Suppressor macrophage treated with lipopolysaccharide for 4 hours (primary cell): ENCODE data around the gene SH3RF3.

Source experiments
- DNase-seq: peaks from one replicate; pipeline ENCODE4 v3.0.0-alpha.2; 2020

SH3RF3 gene

GRCh38 chr2:109344270-109344805, 215.3 kb downstream of the SH3RF3 start:
- no peak for DNase-seq

DNA sequence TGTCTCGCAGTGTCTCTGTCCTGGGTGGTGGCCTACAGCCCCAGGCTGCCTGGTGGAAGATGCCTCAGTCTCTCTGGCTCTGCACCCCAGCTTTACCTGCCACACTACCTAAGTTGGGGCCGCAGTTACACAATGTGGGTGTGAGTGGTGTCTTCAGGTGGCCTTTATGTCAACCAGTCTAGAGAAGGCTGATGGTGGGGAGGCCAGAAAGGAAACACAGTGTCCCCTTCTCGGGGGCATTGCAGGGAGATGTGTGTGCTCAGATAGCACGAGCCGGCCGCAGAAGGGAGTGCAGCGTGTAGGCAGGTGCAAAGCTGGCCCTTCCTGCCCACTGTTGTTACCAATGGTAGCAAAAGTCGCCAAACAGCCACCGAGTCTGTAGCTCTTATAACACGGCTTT, 216.1 kb downstream of the SH3RF3 start:
- no peak for DNase-seq

- no peak for DNase-seq
Measured at GRCh38 chr2:109345653-109346480, 216.9 kb downstream of the SH3RF3 start.

GRCh38 chr2:109346601-109347228, 217.7 kb downstream of the SH3RF3 start:
- DNase-seq, result no peak

DNA sequence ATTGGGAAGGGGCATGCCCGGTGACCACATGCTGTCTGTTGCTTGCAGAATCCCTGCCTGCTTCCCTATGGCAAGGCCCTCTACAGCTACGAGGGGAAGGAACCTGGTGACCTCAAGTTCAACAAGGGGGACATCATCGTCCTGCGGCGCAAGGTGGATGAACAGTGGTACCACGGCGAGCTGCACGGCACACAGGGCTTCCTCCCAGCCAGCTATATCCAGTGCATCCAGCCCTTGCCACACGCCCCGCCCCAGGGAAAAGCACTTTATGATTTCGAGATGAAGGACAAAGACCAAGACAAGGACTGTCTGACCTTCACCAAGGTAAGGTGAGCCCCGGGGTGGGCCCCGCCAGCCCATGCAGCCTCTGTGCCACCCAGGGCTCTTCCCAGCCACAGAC, 218.6 kb downstream of the SH3RF3 start:
- no peak for DNase-seq

DNA sequence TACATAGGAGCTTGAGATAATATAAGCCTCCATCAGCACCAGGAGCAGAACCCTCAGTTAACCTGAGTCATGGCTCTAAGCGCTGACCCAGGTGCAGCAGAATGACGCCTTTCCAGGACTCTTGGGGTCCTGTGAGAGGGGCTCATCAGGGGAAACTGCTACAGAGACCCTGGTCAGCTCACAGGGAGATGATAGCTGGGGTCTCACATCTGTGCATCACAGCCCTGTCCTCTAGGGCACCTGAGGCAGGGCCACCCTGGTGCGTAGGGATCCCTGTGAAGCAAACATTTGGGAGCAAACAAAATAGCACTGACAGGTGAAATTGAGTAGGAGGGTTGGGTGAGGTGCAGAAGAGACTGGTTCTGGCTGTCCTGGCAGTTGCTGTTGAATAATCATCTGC, 219.2 kb downstream of the SH3RF3 start:
- no peak for DNase-seq

DNA sequence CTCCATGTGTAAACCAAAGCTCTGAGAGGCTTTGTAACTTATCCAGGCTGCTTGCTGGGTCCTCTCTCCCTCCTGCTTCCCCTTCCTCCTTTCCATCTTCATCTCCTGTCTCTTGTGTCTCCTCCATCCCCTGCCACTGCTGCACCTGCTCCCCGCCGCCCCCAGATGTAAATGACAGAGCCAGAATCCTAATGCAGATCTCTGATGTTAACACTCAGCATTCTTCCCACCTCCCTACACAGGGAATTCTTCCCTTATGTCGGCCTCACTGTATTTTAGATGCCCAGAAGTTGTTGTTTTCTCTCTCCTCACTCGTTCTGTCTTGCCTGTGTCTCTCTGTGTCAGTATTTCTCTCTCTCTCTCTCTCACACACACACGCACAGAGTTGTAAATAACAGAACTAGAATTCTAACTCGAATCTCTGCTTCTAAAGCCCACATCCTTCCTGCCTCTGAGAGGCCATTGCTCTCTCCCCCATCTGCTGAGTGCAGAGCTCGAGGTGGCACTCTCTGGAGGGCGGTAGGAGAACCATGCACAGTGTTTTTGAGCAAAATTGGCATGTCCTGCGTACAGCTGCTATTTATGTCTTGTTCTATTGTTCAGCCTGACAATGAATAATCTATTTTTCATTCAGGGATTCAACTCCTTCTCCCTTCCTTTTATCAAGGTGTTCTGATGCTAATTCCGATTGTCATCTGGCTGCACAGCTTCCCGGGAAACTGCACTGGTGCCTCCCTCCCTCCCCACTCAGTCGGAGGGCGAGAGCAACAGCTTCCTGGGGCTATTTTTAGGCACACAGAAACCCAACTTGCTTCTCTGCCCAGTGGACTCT, 219.9 kb downstream of the SH3RF3 start:
- DNase-seq, result no peak

GRCh38 chr2:109349503-109350465, 220.8 kb downstream of the SH3RF3 start:
- no peak for DNase-seq

DNA sequence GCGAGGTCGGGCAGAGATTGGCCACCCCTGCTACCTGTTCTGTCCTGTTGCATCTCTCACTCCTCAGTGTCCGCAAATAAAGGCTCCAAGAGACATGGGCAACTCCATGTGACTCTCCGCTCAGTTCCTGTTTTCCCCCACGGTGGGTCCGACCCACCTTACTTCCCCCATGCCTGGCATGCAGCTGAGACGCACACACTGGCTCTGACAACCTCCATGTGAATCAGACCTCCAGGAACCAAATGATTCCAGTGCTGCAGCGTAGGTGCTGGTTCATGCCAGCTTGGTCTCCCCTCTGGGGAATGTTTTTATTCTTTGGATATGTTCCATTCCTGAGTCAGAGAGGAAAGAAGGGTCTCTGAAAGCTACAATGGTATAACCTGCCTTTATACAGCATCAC, 221.5 kb downstream of the SH3RF3 start:
- no peak for DNase-seq

- DNase-seq, result no peak
Measured at GRCh38 chr2:109351164-109351756, 222.3 kb downstream of the SH3RF3 start.

DNA sequence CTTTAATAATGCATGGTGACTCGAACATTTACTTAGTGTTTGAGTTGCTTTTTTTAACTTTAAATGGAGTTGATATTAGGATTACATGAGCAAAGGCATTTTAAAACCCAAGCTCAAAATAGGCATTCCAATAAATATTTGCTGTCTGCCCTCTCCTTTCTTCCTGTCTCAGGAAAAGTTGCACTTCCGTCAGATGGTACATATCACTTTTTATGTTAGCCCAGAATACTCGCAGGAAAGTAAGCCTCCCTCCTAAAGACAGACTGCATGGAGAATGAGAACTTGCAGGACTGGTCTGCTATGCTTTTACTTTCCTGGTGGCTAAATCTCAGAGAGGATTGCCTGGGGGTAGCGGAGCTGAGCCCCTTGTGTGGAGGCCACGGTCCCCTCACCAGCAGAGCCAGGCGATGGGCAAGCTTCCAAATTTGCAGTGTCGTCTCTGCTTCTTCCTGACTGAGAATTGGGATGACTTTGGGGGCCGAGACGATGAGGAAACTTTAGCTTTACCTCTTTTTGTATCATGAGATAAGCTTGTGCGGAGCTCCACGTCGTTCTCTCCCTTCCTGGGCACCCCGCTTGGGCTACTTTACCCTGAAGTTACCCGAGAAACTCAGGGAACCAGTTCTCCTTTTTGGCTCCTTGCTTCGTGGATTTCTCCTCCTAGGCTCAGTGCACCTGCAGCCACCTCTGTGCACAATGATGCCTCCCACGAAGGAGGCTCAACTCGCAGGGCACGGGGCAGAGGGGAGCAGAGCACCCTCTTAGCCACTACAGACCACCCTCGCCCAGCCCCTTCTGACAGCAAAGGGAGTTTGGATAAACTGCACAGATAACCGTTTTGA, 223.3 kb downstream of the SH3RF3 start:
- DNase-seq, result no peak

- no peak for DNase-seq
Measured at GRCh38 chr2:109352898-109353689, 224.1 kb downstream of the SH3RF3 start.

DNA sequence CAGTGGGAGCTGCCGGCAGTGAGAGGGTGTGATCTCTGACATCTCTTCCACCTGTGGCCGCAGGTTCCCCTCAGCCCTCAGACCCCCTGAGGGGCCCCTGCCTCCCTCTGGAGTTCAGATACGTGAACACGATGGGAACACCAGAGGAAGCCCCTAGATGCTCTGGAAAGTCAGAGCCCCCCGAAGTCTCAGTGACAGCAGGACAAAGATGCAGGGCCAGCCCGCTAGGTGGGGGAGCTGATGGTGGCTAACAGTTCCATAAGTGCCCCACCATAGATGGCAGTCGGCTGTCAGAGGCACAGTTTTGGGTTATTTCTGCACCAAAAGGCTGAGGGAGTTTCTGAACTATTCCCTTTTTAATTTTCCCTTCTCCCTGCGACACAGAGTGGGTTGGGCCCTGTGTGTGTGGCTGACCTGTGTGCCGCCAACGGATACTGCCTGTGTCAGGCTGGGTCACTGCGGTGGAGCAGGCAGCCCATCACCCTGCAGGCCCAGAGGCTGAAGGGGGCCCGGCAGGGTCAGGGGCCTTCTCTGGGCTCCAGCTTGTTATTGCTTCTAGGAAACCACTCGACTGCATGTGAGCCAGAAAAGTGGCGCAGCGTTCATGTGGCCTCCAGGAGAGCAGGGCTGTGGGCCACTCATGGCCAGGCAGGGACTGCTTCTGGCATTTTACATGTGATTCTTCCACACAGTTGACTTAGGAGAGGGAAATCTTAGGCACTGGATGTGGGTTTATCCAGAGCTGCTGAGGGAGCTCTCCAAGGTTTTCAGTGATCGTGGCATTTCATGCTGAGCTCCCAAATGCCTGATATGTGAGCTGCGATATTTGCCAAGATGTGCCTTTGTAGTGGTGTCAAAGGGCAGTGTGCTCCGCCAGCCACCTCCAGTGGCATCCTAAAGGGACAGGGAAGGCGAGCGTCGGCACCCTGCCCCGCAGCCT, 225.1 kb downstream of the SH3RF3 start:
- no peak for DNase-seq

DNA sequence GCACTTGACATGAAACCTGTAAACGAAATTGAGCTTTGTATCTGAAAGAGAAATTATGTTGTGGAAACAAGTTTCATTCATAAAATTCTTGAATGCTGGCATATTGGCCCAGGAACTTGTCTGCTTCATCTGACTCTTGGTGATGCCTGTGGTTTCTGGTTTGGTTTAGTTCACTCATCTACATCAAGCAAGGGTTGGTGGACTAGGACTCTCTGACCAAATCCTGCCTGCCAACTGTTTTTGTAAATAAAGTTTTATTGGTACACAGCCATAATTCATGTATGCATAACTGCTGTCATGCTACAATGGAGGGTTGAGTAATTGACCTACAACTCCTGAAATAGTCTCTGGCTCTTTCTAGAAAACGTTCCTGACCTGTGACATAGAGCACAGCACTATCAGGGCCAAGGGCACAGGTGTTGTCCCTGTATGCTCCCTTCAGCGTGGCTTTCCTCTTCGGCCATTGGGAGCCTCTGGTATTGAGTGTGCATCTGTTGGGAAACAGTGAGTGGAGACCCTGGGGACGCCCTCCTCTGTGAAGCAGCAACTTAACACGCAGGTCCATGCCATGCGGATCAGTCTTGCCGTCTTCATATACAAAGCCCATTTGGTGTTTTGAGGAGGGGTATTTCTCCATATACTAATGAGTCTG, 226.3 kb downstream of the SH3RF3 start:
- DNase-seq, result no peak

GRCh38 chr2:109356324-109357035, 227.5 kb downstream of the SH3RF3 start:
- no peak for DNase-seq

GRCh38 chr2:109364217-109364616, 235.2 kb downstream of the SH3RF3 start:
- DNase-seq, result no peak

DNA sequence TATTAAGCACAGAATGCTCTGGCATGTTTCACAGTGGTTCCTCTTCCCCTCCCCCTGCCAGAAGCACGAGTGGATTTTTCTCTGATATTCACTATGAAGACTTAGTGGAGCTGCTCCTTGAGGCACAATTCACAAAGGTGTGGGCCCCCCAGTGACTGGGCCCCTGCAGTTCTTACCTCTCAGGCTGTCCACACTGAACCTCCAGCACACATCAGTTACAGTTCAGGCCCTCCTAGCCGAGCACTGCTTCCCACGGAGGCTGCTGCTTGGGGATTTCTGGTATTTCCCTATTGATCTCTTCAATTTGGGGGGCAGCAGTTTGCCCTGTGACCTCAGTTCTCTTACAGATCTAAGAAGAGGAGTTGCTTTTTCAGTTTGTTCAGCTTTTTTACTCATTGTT, 236.1 kb downstream of the SH3RF3 start:
- DNase-seq, result no peak

DNA sequence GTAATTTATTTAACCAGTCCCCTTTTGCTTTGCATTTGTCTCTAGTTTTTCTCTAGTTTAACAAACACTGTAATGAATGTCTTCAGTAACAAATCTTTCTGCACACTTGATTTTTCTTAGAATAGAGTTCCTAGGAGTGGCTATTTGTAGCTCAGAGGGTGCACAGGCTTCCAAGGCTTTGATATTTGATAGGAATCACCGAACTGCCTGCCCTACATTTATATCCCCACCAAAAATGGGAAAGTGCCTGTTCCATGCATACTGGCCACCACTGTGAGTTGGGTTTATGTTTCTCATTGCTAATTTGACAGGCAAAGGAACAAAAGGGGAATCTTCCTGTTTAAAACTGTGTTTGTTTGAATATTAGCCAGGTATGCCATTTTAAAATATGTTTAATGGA, 238.7 kb downstream of the SH3RF3 start:
- DNase-seq, result no peak
